ENCODE measurements around the gene C12orf57. TPM values are rescaled to one million over a fixed set of nuclear protein-coding genes. Genes with fewer than 3 reads are reported as not detected.
A peak's percentile ranks its signal among the peaks of the same experiment; 100 is the strongest.

Gene C12orf57
- total RNA-seq, 1 donor from 2014 or later, result 558 TPM

DNA sequence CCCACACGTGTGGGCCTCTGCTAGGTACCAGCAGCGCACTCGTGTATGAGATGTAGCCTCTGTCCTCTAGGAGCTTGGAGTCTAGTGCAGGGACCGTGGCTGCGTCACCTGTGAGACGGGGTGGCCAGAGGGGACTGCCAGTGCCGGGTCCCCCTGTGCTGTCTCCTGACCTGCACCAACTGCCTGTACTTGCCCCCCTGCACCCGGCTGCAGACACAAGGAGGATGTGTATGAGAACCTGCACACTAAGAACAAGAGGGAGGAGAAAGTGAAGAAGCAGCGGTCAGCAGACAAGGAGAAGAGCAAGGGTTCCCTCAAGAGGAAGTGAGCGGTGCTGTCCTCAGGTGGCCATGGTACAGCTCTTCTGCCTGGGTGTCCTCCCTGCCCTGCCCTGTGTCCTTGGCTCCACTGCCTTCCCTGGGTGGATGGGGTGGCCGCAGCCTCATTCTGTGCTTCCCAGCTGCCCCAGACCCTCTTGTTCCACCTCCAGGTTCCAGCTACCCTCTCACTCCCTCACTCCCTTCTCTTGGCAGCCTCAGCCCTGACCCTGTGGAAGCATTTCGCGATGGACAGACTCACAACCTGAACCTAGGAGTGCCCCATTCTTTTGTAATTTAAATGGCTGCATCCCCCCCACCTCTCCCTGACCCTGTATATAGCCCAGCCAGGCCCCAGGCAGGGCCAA, 16.9 kb downstream of the C12orf57 start:
- Histone ChIP-seq H3K36me3 (peaks cover 6 to 7% of the 10 kb centered on the region in 2 donors), H3K4me1 (peaks cover 0 to 10% of the 10 kb centered on the region in 2 donors), H3K27me3 (no peaks in the 10 kb centered on the region), H3K27ac (peak overlapping the region; percentile 38 to 64), H3K9me3 (no peaks in the 10 kb centered on the region), H3K4me3 (peak overlapping the region in 1 of 2 donors; percentile 22)
- DNase-seq (ENCODE audit: low spot score in 2 of 2), result peak in 1 of 2 donors; percentile 62
- TF ChIP-seq, protein P1, sequence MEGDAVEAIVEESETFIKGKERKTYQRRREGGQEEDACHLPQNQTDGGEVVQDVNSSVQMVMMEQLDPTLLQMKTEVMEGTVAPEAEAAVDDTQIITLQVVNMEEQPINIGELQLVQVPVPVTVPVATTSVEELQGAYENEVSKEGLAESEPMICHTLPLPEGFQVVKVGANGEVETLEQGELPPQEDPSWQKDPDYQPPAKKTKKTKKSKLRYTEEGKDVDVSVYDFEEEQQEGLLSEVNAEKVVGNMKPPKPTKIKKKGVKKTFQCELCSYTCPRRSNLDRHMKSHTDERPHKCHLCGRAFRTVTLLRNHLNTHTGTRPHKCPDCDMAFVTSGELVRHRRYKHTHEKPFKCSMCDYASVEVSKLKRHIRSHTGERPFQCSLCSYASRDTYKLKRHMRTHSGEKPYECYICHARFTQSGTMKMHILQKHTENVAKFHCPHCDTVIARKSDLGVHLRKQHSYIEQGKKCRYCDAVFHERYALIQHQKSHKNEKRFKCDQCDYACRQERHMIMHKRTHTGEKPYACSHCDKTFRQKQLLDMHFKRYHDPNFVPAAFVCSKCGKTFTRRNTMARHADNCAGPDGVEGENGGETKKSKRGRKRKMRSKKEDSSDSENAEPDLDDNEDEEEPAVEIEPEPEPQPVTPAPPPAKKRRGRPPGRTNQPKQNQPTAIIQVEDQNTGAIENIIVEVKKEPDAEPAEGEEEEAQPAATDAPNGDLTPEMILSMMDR (IDR thresholded peaks at IDR 0.05), result no peak
- intact Hi-C loops (cut with DNase I), result no loop called here

DNA sequence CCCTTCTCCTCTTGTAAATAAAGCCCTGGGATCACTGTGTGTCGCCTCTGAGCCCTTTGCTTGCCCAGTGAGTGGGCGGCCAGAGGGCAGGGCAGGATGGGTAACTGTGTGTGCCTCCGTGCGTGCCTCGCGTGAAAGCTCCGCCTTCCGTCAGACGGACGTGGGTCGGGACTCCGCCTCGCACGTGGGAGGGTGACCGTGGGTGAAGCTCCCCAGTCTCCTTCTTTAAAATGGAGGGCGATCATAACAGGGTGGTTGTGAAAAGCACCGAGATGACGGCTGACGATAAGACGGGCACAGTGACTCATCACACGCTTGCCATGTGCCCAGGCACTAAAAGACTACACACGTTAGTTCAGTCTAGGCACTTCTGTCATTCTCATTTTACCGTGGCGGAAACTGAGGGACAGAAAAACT, 17.5 kb downstream of the C12orf57 start:
- peaks cover 0 to 10% of the 10 kb centered on the region in 2 donors for H3K4me1 ChIP-seq
- peak overlapping the region in 1 of 2 donors; percentile 30 for H3K4me3 ChIP-seq
- H3K27me3 ChIP-seq, result no peaks in the 10 kb centered on the region
- H3K9me3 ChIP-seq, result no peaks in the 10 kb centered on the region
- H3K36me3 ChIP-seq, result peaks cover 11 to 12% of the 10 kb centered on the region in 2 donors
- peak in 1 of 2 donors; percentile 75 for DNase-seq (ENCODE audit: low spot score in 2 of 2)
- TF ChIP-seq, protein P1 (IDR thresholded peaks at IDR 0.05), result no peak
- peak overlapping the region; percentile 38 to 64 for H3K27ac ChIP-seq
- intact Hi-C loops (cut with DNase I), result no loop called here

DNA sequence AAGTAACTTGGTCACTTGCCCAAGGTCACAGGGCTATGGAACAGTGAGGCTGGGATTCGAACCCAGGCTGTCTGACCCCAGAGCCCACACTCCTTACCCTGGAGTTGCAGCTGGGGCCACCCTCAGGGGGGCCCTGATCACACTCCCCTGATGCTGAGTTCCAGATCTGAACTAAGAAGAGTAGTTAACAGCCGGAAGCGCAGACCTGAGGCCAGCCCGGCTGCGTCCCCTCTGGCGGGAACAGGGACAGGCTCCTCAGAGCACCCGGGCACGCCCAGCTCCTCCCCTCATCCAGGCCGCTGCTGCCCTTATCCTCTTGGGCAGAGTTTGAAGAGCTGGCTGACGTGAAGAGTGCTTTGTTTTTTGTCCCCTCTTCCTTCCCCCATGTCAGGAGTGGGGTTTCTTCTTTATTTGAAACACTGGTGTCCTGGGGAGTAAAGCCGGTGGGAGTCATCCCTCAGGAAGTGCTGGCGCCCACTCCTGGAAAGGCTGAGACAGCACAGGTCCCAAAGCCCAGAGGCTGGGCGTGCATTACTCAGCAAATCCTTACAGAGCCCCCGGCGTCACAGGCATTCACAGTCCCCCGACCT, 18.0 kb downstream of the C12orf57 start:
- Histone ChIP-seq H3K4me3 (peak overlapping the region in 1 of 2 donors; percentile 30), H3K9me3 (no peaks in the 10 kb centered on the region), H3K27me3 (no peaks in the 10 kb centered on the region), H3K4me1 (peaks cover 0 to 10% of the 10 kb centered on the region in 2 donors), H3K27ac (peak overlapping the region; percentile 38 to 64), H3K36me3 (peaks cover 16 to 17% of the 10 kb centered on the region in 2 donors)
- intact Hi-C loops (cut with DNase I), result no loop called here
- TF ChIP-seq, protein P1 (IDR thresholded peaks at IDR 0.05), result peak in 2 of 3 experiments; percentile 4 to 22
- DNase-seq (ENCODE audit: low spot score in 2 of 2), result peak in 1 of 2 donors; percentile 79

DNA sequence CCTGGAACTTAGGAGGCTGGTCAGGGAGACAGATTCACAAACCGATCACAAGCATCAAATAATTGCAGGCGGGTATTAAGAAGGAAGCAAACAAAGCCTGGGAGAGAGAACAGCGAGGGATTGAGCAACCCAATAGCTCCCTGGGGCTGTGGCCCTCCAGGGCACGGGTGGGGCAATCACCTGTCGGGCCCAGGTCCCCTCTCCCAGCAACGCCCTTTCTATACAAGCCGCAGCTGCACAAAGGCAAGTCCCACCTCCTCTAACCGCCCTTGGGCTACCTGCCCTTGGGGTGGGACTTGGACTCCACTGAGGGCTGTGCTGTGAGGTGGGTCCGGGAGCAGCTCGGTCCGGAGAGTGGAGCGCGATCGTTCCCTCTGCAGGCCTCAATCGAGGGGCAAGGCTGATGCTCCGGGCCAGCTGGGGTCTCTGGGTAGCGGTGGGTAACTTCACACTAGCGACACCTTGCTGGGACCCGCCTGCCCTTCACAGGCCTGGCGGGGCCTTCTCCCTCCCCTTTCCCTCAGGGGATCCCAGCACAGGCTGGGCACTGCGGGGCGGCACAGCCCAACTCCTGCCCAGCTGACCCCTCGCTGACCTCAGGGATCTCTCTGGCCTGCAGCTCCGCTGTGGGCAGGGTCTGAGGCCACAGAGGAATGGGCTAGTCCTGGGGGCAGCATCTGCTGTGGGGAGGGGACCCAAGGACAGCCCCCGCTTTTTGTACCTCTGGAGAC, 18.6 kb downstream of the C12orf57 start:
- intact Hi-C loops (cut with DNase I), result no loop called here
- TF ChIP-seq, protein P1 (IDR thresholded peaks at IDR 0.05), result no peak
- H3K9me3 ChIP-seq, result no peaks in the 10 kb centered on the region
- no peak overlapping the region for H3K4me3 ChIP-seq
- peak overlapping the region; percentile 38 to 64 for H3K27ac ChIP-seq
- H3K36me3 ChIP-seq, result peaks cover 23 to 24% of the 10 kb centered on the region in 2 donors
- DNase-seq (ENCODE audit: low spot score in 2 of 2), result no peak
- H3K27me3 ChIP-seq, result no peaks in the 10 kb centered on the region
- peaks cover 0 to 10% of the 10 kb centered on the region in 2 donors for H3K4me1 ChIP-seq

DNA sequence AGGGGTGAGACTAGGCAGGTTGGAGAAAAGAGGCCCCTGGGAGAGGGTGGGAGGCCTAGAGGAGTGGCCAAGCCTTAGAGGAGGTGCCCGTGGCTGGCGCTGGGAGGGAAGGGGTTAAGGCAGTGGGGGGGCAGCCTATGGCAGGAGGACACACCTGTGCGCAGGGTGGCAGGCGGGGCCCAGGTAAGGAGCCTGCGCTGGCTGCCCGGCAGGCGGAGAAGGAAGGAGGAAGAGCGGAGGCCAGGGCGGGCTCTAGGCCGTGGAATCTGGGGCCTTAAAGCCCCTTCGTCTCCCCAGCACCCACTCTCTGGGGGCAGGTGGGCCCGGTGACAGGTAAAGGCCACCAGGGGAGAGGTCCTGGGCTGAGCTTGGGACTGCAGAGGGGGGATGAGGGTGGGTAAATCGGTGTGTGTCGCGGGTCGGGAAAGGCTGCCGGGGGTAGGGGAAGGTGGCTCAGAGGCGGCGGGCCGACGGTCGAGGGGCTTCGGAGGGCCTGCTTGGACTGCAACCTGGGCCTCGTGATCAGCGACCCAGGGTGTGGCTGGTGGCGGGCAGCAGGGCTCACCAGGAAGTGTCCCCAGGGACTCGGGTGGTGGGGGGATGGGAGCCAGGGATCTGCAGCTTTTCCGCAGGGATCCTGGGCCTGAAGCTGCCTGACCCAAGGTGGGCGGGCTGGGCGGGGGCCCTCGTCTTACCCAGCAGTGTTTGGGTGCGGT, 19.4 kb downstream of the C12orf57 start:
- Histone ChIP-seq H3K27ac (peak overlapping the region in 1 of 2 donors; percentile 2), H3K4me3 (no peak overlapping the region), H3K36me3 (peaks cover 30 to 31% of the 10 kb centered on the region in 2 donors), H3K4me1 (peaks cover 0 to 10% of the 10 kb centered on the region in 2 donors), H3K9me3 (no peaks in the 10 kb centered on the region), H3K27me3 (no peaks in the 10 kb centered on the region)
- DNase-seq (ENCODE audit: low spot score in 2 of 2), result peak in 1 of 2 donors; percentile 59
- intact Hi-C loops (cut with DNase I), result no loop called here
- TF ChIP-seq, protein P1 (IDR thresholded peaks at IDR 0.05), result no peak

Data from ascending aorta (tissue), 2 donors.